Fibroblast of pulmonary artery (primary cell): ENCODE results near the gene GADD45B.
A peak's percentile ranks its signal among the peaks of the same experiment; 100 is the strongest.
"Not testable (repeated sequence)": the region's sequence is repeated elsewhere in the genome, so short reads cannot be mapped to it uniquely, and the experiment has no call there.

Source experiments
- DNase-seq: peaks from one replicate; pipeline ENCODE4 v3.0.0-alpha.2; 2010; ENCODE audit warnings: low read depth
- H3K4me3 ChIP-seq: replicated peaks from 2 replicates; pipeline ENCODE4 v1.5.1; 2011; ENCODE audit warnings: low read depth, mild to moderate bottlenecking, control low read depth, low read length, moderate library complexity
- TF ChIP-seq, protein P1 (sequence below): IDR thresholded peaks from 2 replicates; pipeline ENCODE4 v1.5.1; 2011; ENCODE audit warnings: mild to moderate bottlenecking, control low read depth, low read length, inconsistent platforms; ENCODE audit errors: missing control alignments

The GADD45B gene

DNA sequence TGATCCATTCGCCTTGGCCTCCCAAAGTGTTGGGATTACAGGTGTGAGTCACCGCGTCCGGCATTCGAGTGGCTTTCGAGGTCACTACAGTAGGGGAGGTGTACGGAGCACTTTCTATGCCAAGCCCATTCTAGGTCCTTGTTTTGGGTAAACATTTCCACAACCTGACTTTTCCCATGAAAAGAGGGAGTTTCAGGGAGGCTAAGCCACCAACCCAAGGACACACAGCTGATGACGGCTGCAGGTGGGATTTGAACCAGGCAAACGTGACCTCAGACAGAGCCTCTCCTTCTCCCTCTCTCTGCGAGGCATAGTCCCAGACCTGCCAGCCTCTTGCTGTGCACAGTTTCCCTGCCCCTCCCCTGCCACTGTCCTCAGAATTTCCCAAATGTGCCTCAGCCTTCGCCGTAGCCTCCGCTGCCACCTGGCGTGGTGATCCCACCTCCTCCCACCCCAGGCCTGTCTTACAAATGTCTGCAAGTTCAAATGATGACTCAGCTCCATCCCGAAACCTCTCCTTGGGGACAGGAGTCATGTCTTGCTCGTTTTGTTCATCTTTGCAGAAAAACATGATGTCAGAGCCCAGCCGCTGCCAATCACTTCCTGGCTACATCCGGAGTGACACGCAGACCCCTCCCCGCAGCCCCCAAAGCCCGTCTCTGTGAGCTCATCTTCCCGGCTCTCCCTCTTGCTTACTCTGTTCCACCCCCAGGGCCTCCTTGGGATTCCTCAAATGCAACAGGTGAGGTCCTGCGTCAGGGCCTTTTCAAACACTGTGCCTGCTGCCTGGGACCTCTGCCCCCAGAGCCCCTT is 6.6 kb upstream of the GADD45B start:
- TF ChIP-seq, protein P1, sequence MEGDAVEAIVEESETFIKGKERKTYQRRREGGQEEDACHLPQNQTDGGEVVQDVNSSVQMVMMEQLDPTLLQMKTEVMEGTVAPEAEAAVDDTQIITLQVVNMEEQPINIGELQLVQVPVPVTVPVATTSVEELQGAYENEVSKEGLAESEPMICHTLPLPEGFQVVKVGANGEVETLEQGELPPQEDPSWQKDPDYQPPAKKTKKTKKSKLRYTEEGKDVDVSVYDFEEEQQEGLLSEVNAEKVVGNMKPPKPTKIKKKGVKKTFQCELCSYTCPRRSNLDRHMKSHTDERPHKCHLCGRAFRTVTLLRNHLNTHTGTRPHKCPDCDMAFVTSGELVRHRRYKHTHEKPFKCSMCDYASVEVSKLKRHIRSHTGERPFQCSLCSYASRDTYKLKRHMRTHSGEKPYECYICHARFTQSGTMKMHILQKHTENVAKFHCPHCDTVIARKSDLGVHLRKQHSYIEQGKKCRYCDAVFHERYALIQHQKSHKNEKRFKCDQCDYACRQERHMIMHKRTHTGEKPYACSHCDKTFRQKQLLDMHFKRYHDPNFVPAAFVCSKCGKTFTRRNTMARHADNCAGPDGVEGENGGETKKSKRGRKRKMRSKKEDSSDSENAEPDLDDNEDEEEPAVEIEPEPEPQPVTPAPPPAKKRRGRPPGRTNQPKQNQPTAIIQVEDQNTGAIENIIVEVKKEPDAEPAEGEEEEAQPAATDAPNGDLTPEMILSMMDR = no peak
- peak; percentile 76 for DNase-seq
- H3K4me3 ChIP-seq = no peak overlapping the region

DNA sequence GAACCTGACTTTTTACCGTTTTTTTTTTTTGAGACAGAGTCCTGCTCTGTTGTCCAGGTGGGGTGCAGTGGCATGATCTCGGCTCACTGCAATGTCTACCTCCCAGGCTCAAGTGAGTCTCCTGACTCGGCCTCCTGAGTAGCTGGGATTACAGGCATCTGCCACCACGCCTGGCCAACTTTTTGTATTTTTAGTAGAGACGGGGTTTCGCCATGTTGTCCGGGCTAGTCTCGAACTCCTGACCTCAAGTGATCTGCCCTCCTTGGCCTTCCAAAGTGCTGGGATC is 6.1 kb upstream of the GADD45B start:
- not testable (repeated sequence) for H3K4me3 ChIP-seq, DNase-seq

DNA sequence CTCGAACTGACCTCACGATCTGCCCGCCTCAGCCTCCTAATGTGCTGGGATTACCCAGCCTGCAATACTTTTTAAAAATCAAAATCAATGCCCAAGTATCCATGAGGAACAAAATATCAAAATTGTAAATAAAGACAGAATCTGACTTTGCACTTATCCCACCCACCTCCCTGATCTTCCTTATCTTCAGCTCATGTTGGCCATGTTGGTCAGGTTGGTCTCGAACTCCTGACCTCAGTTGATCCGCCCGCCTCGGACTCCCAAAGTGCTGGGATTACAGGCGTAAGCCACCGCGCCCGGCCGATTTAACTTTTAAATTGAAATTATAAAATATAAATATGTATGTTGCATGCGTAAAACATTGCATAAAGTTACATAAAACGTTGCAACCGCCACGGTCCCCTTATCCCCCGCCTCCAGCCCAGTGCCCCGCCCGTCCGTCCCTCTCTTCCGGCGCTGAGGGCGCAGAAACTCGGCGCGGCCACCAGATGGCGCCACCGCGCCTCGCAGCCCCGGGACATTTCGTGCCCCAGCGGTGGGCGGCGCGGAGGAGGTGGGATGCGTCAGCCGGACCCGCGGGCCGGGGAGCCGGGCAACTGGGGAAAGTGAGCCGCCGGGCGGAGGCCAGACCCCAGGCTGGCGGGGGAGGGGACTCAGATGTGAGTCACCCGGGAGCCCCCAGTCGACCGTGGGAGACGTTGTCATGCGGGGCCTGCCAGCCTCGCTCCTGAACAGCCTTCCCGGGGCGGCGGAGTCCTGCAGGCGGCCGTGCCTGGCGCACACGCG is 1.5 kb upstream of the GADD45B start:
- TF ChIP-seq, protein P1 = peak; percentile 54
- peak; percentile 89 for DNase-seq
- H3K4me3 ChIP-seq = peak overlapping the region; percentile 99

DNA sequence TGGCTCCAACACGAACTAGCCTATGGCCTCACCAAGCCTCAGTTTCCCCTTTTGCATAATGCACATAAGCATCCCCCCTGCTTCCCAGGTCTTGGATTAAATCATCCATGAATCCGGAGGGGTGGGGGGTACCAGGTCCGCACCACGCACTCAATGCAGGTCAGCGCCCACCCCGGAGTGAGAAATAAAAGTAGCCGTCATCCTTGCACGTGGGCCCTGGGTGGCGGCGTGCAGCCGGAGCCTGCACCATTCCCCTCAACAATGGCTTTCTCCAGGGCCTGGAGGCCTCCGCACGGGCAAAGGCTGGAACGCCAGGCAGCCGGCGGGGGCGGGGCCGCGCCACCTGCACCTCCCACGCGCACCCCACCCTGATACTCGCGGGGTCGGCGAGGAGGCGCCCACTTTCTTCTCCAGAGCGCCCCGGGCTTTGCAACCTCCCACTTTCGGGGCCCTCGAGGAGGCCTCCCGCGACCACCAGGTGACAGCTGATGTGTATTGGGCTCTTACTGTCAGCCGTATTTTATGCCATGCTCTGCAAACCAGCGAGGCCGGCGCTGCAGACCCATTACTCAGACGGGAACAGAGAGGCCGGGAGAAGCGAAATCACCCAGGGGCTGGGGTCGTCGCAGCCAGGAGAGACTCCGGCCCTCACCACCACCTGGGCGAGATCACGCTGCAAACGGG is 767 bp upstream of the GADD45B start:
- peak overlapping the region; percentile 99 for H3K4me3 ChIP-seq
- TF ChIP-seq, protein P1 = no peak
- DNase-seq = peak; percentile 67

DNA sequence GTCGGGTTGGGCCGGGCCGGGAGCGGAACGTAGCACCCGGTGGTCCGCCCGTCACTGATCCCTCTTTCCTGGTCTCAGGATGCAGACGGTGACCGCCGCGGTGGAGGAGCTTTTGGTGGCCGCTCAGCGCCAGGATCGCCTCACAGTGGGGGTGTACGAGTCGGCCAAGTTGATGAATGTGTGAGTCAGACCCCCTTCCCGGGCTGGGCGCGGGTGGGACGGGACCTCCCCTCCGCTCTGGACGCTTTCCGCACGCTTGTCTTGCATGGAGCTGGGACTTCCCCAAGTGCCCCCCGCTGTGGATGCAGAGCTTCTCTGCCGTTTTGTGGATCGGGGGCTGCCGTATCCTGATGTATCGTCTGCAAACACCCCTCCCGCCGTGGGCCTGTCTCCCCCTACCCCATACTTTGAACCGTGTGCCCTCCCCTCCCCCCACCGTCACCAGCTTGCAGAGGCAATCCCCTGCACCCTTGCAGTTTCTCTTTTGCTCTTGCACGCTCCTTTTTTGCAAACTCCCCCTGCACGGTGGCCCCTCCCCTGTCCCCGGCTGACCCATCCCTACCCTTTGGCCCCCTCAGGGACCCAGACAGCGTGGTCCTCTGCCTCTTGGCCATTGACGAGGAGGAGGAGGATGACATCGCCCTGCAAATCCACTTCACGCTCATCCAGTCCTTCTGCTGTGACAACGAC is 669 bp downstream of the GADD45B start:
- H3K4me3 ChIP-seq = peak overlapping the region; percentile 99
- TF ChIP-seq, protein P1 = no peak
- peak; percentile 64 for DNase-seq

DNA sequence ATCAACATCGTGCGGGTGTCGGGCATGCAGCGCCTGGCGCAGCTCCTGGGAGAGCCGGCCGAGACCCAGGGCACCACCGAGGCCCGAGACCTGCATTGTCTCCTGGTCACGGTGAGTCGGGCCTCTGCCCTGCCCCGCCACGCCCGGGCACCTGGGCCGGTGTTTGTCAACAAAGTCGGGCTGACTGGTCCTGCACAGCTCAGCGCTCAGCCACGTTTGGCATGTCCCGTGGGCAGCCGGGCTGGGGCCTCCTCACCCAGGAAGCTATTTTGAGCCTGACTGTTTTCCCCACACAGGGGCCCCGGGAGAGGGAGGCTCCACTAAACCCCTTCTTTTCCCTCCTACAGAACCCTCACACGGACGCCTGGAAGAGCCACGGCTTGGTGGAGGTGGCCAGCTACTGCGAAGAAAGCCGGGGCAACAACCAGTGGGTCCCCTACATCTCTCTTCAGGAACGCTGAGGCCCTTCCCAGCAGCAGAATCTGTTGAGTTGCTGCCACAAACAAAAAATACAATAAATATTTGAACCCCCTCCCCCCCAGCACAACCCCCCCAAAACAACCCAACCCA is 1.3 kb downstream of the GADD45B start:
- TF ChIP-seq, protein P1 = no peak
- no peak for DNase-seq

More for the DNA sequence above, 1.3 kb downstream of the GADD45B start:
- H3K4me3 ChIP-seq = peak overlapping the region; percentile 99
